ENCODE data around the gene SND1. TPM values are rescaled to one million over a fixed set of nuclear protein-coding genes. Genes with fewer than 3 reads are reported as not detected.
A peak's percentile ranks its signal among the peaks of the same experiment; 100 is the strongest.
"Not testable (repeated sequence)": the region's sequence is repeated elsewhere in the genome, so short reads cannot be mapped to it uniquely, and the experiment has no call there.

SND1 gene
- total RNA-seq, 4 donors from 2014 or later: 70.8 to 141 (median 85.7) TPM

DNA sequence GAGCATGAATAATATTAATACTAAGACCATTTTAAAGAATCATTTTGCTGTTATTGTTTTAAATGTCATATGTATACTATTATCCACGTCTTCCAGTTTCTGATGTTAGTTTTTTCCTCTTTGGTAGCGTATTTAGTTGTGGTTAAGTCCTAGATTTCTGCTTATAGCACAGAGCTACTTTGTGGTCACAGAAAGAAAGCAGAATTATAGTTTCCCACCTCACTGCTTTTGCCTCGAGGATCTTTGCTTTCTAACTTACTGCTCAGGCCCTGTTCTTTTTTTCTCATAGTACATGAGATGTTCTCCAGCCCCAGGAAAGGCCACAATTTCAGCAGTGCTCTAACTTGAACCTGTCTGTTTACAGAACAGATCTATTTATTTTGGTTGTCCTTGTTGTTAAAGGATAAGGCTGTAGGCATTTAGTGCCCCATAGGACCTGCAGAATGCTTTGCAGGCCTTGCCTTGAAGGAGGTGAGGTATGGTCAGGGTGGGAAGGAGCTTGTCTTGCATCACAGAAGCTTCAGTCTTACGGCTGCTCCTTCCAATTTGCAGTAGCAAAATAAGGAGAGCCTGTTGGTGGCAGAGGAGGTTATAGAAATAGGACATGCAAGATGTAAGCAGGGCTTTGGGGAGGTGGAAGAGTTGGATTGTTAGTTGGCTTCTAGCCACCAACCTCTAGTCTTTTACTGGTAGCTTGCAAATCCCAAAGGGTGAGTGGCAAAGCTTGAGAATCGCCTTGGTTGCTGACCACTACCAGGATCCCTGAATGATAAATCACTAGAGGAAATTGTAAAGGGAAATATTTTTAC lies 250.1 kb downstream of the SND1 start:
- Histone ChIP-seq H3K9me3 (no peaks in the 10 kb centered on the region), H3K4me1 (peaks cover 0 to 47% (median 26%) of the 10 kb centered on the region in 4 donors), H3K4me3 (no peak overlapping the region), H3K36me3 (peaks cover 0 to 4% (median 0%) of the 10 kb centered on the region in 3 donors), H3K27ac (no peak overlapping the region), H3K27me3 (no peaks in the 10 kb centered on the region)
- no peak for TF ChIP-seq EP300 (IDR thresholded peaks at IDR 0.05)
- no peak for TF ChIP-seq POLR2A (IDR thresholded peaks at IDR 0.05)
- TF ChIP-seq, protein P1, sequence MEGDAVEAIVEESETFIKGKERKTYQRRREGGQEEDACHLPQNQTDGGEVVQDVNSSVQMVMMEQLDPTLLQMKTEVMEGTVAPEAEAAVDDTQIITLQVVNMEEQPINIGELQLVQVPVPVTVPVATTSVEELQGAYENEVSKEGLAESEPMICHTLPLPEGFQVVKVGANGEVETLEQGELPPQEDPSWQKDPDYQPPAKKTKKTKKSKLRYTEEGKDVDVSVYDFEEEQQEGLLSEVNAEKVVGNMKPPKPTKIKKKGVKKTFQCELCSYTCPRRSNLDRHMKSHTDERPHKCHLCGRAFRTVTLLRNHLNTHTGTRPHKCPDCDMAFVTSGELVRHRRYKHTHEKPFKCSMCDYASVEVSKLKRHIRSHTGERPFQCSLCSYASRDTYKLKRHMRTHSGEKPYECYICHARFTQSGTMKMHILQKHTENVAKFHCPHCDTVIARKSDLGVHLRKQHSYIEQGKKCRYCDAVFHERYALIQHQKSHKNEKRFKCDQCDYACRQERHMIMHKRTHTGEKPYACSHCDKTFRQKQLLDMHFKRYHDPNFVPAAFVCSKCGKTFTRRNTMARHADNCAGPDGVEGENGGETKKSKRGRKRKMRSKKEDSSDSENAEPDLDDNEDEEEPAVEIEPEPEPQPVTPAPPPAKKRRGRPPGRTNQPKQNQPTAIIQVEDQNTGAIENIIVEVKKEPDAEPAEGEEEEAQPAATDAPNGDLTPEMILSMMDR (IDR thresholded peaks at IDR 0.05): no peak
- 57 to 64% methylated on average over 5 of the region's 5 CpGs for whole genome bisulfite sequencing, 2 donors
- DNase-seq (ENCODE audit: low spot score in 2 of 2): no peak

DNA sequence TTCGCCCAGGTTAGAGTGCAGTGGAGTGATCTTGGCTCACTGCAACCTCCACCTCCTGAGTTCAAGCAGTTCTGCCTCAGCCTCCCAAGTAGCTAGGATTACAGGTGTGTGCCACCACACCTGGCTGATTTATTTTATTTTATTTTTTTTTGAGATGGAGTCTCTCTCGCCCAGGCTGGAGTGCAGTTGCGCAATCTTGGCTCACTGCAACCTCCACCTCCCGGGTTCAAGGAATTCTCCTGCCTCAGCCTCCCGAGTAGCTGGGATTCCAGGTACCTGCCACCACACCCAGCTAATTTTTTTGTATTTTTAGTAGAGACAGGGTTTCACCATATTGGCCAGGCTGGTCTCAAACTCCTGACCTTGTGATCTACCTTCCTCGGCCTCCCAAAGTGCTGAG lies 250.8 kb downstream of the SND1 start:
- not testable (repeated sequence) for DNase-seq (ENCODE audit: low spot score in 2 of 2); H3K27ac ChIP-seq; H3K9me3 ChIP-seq; H3K36me3 ChIP-seq; H3K4me3 ChIP-seq; H3K27me3 ChIP-seq
- peaks cover 0 to 53% (median 26%) of the 10 kb centered on the region in 4 donors for H3K4me1 ChIP-seq
- 95 to 96% methylated on average over 6 of the region's 6 CpGs for WGBS, 2 donors

DNA sequence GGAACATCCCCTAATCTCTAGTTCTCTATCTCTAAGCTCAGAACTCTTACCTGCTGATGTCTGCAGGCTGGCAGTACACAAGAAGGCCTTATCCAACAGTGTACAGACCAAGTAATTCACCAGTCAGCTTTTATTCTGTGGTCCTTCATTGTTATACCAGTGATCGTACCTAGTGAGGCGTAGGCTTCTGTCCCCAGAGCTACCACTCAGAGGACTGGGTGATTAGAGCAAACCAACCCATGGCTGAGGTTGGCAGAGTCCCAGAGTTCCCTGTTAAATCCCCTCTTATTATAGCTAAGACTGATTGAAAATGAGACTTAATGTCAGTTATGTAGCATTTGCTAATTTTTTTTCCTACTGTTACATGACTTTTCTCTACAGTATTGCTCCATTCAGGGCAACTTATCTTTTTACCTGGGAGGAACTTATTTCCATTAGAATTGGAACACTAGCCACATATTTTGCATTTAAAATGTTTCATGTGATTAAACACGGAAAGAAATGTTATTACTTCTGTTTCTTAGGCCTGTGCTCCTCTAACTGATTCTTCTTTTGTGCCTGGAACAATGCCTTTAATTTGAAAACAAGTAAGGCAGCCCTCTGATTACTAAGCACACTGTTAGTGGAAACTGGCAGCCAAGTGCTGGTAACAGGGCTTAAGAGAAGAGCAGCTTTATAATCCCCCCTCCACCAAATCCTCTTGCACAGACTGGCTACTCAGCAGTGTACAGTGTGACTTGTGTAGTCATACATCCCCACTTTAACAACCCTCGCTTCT lies 252.1 kb downstream of the SND1 start:
- Histone ChIP-seq H3K27ac (peak overlapping the region in 1 of 4 donors; percentile 6), H3K4me3 (no peak overlapping the region), H3K27me3 (no peaks in the 10 kb centered on the region), H3K9me3 (no peaks in the 10 kb centered on the region), H3K36me3 (peaks cover 0 to 4% (median 0%) of the 10 kb centered on the region in 3 donors), H3K4me1 (peaks cover 0 to 53% (median 26%) of the 10 kb centered on the region in 4 donors)
- WGBS, 2 donors: 64 to 68% methylated on average over 4 of the region's 4 CpGs
- TF ChIP-seq, protein P1 (IDR thresholded peaks at IDR 0.05): no peak
- TF ChIP-seq POLR2A (IDR thresholded peaks at IDR 0.05): no peak
- TF ChIP-seq EP300 (IDR thresholded peaks at IDR 0.05): no peak
- DNase-seq (ENCODE audit: low spot score in 2 of 2): no peak

DNA sequence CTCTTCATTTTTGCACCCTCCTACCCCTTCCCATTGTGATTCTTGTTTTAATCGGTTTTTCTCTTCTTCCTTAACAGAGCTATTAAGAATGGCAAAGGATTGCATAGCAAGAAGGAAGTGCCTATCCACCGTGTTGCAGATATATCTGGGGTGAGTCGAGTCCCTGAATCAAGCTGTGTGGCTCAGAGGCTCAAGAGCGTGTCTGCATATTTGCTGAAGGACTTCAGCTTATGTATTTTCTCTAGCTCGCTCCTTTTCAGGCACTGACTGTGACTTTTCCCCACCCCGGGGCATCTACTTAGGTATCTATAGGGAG lies 252.6 kb downstream of the SND1 start:
- DNase-seq (ENCODE audit: low spot score in 2 of 2): no peak
- no peak overlapping the region for H3K4me3 ChIP-seq
- peaks cover 0 to 4% (median 0%) of the 10 kb centered on the region in 3 donors for H3K36me3 ChIP-seq
- H3K4me1 ChIP-seq: peaks cover 0 to 53% (median 26%) of the 10 kb centered on the region in 4 donors
- TF ChIP-seq, protein P1 (IDR thresholded peaks at IDR 0.05): no peak
- no peak for TF ChIP-seq POLR2A (IDR thresholded peaks at IDR 0.05)
- TF ChIP-seq EP300 (IDR thresholded peaks at IDR 0.05): no peak
- H3K9me3 ChIP-seq: no peaks in the 10 kb centered on the region
- peak overlapping the region in 1 of 4 donors; percentile 6 for H3K27ac ChIP-seq
- H3K27me3 ChIP-seq: no peaks in the 10 kb centered on the region
- 54 to 55% methylated on average over 6 of the region's 6 CpGs for WGBS, 2 donors

DNA sequence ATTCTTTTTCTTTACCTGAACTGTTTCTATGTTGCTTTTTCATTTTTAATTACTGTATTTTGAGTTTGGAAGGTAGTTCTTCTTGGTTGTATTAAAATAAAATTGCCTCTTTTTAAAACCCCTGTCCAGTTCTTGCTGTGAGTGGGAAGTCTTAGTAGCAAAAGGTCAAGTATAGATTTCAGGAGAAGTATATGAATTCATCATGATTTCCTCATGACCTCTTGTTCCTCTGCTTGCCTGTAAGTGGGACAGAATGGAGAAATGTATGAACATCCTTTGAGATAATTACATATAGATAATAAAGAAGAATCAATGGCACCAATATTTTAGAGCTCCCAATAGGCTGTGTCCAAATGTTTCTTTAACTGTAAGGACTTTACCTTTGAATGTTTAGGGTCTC lies 253.0 kb downstream of the SND1 start:
- TF ChIP-seq POLR2A (IDR thresholded peaks at IDR 0.05) (no peak), EP300 (IDR thresholded peaks at IDR 0.05) (no peak)
- TF ChIP-seq, protein P1 (IDR thresholded peaks at IDR 0.05): no peak
- Histone ChIP-seq H3K27ac (peak overlapping the region in 1 of 4 donors; percentile 6), H3K9me3 (no peaks in the 10 kb centered on the region), H3K4me3 (no peak overlapping the region), H3K36me3 (peaks cover 0 to 4% (median 0%) of the 10 kb centered on the region in 3 donors), H3K4me1 (peaks cover 0 to 53% (median 24%) of the 10 kb centered on the region in 4 donors), H3K27me3 (no peaks in the 10 kb centered on the region)
- DNase-seq (ENCODE audit: low spot score in 2 of 2): no peak
